ENCODE measurements around the gene AQP1.
A peak's percentile ranks its signal among the peaks of the same experiment; 100 is the strongest.

Gene AQP1

GRCh38 chr7:30934732-30935568 is 23.3 kb downstream of the AQP1 start:
- DNase-seq (ENCODE audit: low read depth in 2 of 2) = no peak

GRCh38 chr7:30935569-30935877 is 23.9 kb downstream of the AQP1 start:
- no peak for DNase-seq (ENCODE audit: low read depth in 2 of 2)

- no peak for DNase-seq (ENCODE audit: low read depth in 2 of 2)
Measured at GRCh38 chr7:30936650-30937245, 25.1 kb downstream of the AQP1 start.

DNA sequence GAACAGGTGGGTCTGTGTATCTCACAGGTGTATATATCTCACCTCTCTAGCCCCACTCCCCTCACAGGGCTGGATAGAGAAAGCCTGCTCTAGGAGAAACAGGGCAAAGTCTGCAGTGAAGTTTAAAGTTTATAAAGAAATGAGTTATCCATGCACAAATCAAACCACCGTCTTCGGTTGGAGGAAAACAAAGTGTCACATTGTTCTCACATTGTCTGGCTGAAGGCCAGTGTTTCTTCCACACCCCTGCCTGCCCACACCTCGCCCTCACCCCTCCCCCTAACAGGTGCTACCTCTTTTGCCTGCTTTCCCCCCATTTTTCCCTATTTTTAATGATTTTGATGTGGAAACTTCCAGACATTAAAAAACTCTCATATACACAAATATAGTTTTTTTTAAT is 25.8 kb downstream of the AQP1 start:
- DNase-seq (ENCODE audit: low read depth in 2 of 2) = no peak

- peak; percentile 26 to 65 for DNase-seq (ENCODE audit: low read depth in 2 of 2)
Measured at GRCh38 chr7:30938435-30939316, 27.0 kb downstream of the AQP1 start.

GRCh38 chr7:30941582-30942323 is 30.1 kb downstream of the AQP1 start:
- DNase-seq (ENCODE audit: low read depth in 2 of 2) = no peak

DNA sequence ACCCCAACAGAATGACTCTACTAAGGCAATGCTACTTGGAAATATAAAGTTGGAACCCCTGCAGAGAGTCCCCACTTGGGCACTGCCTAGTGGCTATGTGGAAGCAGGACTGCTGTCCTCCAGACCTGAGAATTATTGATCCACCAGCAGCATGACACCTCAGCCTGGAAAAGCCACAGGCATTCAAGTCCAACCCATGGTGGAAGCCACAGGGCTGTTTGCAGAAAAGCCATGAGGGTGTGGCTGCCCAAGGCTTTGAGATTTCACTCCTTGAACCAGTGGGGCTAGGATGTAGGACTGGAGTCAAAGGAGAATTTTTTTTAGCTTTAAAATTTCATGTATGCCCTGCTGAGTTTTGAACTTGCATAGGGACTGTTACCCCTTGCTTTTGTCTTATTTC is 38.5 kb downstream of the AQP1 start:
- no peak for DNase-seq (ENCODE audit: low read depth in 2 of 2)

GRCh38 chr7:30954914-30955313 is 43.3 kb downstream of the AQP1 start:
- DNase-seq (ENCODE audit: low read depth in 2 of 2) = no peak

GRCh38 chr7:30956704-30957103 is 45.1 kb downstream of the AQP1 start:
- no peak for DNase-seq (ENCODE audit: low read depth in 2 of 2)

DNA sequence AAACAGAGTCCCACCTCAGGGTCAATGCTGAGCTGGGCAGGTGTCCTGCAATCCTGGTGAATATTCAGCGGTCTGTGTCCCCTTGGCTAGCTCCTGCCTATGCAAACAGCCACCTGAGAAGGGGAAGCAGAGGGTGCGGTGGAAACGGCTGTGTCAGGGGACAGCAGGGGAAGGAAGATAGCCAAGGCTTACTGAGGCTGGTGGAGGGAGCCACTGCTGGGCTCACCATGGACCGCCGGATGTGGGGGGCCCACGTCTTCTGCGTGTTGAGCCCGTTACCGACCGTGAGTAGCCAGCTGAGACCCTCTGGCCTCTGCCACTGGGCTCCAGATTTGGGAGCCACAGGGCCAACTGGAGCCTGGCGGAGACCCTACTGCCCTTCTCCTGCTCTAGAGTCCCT is 52.2 kb downstream of the AQP1 start, which contains the start of gene GHRHR:
TSS of gene GHRHR (plus strand) at position 112 of the 400 bp plus-strand sequence. CDS start at position 228, 116 bp downstream.
- no peak for DNase-seq (ENCODE audit: low read depth in 2 of 2)

DNA sequence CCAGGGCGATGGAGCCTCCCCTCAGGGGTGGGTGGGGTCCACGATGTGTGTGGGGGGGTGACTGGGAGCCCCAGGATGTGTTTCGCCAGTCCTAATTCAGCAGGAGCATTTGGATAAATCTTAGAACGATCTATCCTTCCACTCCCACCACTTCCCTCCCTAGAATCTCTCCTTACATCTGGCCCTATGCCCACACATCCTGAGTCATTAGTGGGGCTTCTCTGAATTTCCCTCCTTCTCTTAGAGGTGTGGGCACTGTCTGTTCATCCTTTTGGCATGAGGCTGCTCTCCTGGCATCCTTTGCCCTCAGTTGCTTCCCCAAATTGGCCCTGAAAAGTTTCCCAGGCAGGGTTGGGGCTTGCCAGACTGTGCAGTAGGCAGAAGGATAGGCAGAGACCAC is 53.7 kb downstream of the AQP1 start:
- no peak for DNase-seq (ENCODE audit: low read depth in 2 of 2)

DNA sequence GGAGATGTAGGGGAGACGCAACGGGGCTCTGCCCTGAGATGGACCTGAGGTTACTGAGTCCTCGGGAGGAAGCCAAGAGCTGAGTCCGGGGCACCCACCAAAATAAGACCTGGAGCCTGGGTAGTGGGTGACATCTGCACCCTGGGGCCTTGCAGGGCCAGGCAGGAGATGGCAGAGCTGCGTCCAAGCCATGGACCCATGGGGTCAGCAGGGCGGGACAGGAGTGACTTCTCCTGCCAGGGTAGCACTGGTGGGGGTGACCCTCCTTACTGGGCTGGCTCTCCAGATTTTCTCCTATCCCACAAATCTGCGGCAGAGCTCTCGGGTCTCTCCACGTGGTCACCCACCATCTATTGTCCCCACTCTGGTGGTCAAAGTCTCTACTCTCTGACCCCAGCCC is 54.2 kb downstream of the AQP1 start:
- no peak for DNase-seq (ENCODE audit: low read depth in 2 of 2)

- no peak for DNase-seq (ENCODE audit: low read depth in 2 of 2)
Measured at GRCh38 chr7:30968294-30968693, 56.6 kb downstream of the AQP1 start.

DNA sequence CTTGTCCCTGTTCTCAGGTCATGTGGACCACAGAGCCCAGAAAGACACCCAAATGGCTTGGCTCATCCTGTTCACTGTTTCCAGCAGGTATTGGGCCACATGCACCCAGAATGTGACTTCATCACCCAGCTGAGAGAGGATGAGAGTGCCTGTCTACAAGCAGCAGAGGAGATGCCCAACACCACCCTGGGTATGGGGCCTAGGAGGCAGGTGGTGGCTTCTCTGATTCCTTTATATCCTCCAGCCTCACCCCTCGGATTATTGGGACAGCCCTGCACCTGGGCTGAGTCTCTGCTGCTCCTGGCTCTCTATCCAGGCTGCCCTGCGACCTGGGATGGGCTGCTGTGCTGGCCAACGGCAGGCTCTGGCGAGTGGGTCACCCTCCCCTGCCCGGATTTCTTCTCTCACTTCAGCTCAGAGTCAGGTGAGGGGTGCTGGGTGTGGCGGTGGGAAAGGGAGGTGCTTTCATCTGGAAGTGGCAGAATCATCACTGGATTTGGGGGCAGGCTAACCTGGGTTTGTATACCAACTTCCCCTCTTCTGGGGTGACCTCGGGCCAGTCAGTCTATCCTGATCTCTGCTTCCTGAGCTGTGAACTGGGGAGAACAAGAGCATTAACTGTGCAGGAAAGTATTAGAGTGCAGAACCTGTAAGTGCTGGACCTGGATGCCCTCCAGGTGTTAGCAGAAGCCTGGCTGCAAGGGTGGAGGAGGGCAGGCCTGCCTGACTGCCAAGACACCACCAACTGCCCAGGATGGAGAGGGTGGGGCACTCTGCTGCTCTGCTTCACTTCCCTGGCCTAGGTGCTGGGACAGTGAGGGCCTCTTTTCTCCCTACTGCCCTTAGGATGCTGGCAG is 57.3 kb downstream of the AQP1 start:
- no peak for DNase-seq (ENCODE audit: low read depth in 2 of 2)

GRCh38 chr7:30969604-30969970 is 57.9 kb downstream of the AQP1 start:
- DNase-seq (ENCODE audit: low read depth in 2 of 2) = no peak

DNA sequence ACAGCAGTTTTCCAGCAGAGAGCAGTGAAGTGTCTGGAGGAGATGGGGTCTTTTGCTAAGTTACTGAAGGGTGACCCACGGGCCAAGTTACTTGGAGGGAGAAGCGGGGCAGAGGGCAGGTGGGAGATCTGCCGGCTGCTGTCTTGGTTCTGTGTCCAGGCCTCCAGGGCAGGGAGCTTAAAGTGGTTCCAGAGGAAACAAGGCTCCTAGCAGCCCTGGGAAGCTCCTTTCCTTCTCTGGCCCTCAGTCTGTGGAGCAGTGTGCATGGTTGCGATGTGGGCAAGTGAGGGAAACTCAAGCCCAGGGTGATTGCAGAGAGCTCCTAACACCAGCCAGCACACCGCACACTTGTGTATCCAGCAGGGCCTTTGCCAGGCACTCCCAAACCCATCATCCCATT is 58.4 kb downstream of the AQP1 start:
- DNase-seq (ENCODE audit: low read depth in 2 of 2) = no peak

- no peak for DNase-seq (ENCODE audit: low read depth in 2 of 2)
Measured at GRCh38 chr7:30970594-30971094, 59.0 kb downstream of the AQP1 start.

GRCh38 chr7:30971440-30971839 is 59.8 kb downstream of the AQP1 start:
- no peak for DNase-seq (ENCODE audit: low read depth in 2 of 2)

- no peak for DNase-seq (ENCODE audit: low read depth in 2 of 2)
Measured at GRCh38 chr7:30971840-30972563, 60.3 kb downstream of the AQP1 start.

- no peak for DNase-seq (ENCODE audit: low read depth in 2 of 2)
Measured at GRCh38 chr7:30973292-30973691, 61.6 kb downstream of the AQP1 start.
